Effector CD8-positive, alpha-beta T cell (primary cell): ENCODE measurements around the gene PTRHD1.

Experiments used
- DNase-seq: peaks from one replicate; lab custom pipeline; 2025; lab: John Stamatoyannopoulos, UW

The PTRHD1 gene

DNA sequence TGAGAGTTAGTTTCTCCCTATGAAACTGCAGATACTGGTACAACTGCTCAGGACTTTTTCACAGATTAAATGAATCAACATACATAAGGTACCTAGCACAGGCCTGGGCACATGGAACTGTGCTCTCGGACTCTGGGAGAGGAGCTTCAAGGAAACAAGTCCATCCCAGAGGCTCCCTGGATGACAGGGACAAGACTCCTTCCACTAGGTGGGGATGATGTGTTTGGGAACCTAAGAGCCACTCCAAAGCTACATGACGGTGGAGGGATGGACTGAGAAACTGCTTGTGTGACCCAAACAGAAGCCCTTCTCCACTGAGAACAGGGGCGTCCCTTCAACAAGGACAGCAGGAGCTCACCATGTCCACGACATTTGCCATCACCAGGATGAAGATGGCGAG lies 37.2 kb upstream of the PTRHD1 start:
- DNase-seq = no peak

DNA sequence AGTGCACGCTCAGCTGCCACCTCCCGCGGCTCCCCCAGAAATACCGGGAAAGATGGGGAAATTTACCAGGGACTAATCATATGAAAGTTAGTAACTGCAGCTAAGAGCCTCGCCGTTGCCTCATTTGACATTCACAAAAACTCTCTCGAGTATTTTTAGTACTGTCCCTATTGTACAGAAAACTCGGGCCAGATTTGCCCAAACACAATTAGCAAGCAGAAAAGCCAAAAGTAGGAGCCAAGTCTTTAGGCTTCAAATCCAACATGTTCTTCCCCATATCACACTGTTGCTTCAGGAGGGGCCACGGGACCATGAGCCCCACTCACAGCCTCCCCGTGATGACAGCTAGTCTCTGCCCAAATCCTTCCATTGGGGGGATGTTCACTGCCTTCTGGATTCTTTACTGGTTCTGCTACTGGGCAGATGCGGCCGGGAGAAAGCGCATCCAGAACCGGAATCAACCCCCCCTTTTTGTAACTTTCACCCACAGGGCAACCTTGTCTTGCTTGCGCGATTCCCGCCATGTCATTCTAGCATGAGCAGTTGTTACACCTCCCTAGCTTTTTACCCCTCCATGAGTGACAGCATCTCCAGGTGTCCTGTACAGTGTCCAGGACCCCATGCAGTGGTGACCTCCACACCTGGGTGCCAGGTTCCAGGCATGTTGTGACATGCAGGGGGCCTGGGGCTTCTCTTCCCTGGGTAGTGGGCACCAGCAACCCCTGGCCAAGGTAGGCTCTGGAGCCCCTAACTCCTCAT lies 35.2 kb upstream of the PTRHD1 start:
- DNase-seq = no peak

DNA sequence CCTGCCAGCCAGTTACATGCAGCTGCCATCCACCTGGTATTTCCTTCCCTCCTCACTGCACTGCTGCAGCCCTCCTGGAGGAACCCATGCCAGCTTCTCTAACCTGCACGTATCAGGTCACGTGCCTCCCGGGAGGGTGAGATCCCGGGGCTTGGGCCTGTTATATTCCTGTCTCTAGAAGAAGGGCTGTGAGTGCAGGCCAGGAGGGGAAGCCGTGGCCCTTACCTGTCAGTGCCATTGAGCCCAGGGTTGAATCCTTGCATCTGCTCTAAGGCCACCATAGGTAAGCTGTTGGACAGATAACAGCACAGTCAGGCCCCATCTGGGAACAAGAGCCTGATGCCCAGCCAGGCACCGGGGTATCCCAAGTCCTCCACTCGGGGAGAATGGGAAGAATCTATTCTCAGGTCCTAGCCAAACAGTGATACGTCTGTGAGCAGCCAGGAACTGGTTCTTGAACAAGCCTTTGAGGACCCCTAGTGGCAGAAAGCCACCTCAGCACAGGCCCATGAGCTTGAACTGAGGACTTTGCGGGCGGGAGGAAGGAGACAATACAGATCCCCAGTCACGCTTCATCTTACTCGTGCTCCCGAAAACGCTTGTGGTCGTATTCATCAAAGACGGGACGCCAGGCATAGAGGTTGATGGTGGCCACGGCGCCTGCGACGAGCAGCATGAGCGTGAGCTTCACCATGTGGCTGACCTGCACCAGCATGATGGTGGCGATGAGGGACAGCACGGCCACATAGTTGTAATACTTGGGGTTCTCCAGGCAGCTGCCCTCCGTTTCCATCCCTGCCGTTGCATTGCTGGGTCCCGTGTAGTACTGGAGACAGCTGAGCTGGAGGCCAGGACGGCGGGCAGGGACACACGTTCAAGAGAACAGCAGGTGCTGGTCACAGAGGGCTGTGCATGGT lies 34.4 kb upstream of the PTRHD1 start:
- DNase-seq = peak; percentile 48

DNA sequence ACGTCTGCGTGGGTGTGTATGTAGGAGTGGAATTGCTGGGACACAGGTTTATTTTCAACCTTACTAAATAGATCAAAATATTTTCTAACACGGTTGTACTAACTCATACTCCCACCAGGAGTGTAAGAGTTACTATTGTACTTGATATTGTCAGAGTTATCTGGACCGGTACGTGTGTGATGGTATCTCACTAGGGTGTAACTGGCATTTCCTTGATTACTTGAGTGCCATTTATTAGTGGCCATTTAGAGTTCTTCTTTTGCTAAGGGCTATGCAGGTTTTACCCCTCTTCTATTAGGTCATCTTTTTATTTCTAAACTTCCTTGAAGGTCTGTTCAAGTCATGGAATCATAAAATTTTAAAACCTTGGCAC lies 33.6 kb upstream of the PTRHD1 start:
- DNase-seq = no peak

DNA sequence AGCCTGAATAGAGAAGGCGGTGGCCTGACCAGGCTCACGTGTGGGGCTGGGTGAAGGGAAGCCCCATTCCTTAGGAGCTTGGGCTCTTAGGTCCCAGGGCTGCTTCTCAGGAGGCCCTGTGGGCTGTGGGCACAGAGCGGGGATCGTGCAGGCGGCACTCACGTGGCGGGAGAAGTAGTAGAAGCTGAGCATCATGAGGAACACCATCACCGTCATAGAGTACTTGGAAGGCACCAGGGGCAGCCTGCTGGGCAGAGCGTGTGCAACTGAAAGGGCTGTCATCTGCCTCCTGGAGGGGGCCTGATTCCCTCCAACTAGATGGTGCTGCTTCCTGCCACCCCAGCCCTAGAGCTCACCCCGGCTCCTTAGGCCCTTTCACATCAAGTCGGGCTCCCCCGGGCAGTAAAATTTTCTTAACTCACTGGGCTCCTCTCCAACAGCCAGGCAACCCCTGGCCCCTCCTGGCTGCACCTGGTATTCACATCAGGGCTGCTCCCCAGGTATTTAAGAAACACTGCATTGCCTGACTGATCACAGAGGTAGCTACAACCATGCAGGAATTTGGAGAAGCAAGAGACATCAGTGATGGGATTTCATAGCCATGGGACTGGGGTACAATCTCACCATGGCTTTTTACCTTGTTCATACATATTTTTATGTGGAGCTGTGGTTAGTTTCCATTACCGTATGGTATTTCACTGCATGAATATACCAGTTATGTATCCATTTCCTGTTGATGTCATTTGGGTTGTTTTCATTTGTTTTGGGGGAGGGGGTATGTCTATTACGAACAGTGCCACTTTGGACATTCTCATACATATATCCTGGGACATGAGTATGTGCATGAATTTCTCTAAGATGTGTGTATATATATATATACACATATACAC lies 32.9 kb upstream of the PTRHD1 start:
- DNase-seq = no peak

DNA sequence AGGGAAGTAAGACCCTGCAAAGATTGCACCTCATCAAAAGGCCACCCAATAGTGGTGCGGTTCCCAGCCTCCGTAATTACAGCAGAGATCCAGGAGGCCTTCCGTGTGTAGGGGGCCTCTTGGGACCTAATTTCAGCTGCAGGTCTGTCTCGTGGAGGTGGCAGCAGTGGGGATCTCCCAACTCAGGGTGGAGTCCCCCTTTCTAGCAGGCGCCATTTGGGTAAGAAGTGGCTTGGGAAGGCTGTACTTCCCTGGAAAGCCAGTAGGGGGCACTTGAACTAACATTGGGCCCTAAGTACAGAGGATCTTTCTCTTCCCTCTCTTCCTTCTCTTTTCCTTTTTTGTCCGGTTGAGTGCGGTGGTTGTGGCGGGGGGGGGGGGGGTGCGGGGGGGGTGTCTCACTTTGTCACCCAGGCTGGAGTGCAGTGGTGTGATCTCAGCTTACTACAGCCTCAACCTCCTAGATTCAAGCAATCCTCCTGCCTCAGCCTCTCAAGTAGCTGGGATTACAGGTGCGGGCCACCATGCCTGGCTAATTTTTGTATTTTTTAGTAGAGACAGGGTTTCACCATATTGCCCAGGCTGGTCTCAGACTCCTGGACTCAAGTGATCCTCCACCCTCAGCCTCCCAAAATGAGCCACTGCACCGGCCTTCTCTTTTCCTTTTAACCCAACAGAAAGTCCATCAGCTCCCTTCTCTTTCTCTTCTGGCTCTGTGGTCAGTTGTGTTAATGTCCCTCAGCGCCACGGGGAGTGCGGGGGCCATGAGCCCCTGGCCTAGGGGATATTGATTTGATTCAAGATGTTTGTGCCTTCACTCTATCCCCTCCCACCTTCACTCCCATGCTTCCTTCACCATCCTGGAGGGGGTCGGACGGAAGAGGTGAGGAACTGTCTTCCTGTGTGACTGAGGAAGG lies 32.0 kb upstream of the PTRHD1 start:
- DNase-seq = peak; percentile 10

DNA sequence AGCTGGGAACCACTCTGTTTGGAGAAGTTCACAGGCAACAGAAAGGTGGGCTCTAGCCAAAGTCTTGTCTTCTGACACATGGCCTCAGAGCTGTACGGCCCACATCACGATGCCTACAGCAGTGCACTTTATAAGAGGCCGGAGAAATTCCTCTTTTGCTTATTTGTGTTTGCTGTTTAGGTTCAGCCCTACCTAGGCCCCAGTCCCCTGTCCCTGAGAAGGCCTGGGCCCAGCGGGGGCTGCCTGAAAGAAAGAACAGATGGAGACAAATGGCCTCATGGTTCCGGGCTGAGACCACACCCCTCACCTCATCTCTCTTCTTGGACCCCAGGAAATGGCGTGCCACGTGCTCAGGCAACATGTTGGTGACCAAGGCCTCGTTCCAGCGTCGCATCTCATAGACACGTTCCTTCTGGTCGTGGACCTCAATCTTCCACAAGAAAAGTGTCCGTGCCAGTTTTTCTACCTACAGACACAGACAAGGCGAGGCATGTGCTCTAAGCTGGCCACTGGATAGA lies 30.9 kb upstream of the PTRHD1 start:
- DNase-seq = no peak

DNA sequence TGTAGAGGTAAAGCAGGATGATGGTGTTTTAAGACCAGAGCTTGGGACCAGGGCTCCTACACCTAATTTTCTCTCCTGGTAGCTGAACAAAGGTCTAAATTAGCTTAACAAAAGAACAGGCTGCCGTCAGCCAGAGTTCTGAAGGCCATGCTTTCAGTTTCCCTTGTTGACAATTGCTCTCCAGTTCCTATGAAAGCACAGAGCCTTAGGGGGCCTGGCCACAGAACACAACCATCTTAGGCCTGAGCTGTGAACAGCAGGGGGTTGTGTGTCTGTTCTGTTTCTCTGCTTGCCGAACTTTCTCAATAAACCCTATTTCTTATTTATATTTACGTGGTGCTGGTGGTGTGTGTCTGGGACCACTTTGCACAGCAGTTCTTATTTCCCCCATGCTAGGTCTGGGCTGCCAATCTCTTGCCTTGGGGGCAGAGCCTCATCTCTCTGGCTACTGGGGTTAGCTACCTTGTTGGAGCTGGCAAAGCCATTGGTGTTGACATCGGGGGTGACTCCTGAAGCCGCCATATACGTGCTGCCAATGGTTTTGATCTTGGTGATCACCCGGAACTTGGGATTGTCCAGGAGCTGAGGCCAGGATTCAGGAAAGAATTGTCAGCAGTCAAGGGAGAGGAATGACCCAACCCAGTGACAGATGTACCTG lies 29.0 kb upstream of the PTRHD1 start:
- DNase-seq = no peak

DNA sequence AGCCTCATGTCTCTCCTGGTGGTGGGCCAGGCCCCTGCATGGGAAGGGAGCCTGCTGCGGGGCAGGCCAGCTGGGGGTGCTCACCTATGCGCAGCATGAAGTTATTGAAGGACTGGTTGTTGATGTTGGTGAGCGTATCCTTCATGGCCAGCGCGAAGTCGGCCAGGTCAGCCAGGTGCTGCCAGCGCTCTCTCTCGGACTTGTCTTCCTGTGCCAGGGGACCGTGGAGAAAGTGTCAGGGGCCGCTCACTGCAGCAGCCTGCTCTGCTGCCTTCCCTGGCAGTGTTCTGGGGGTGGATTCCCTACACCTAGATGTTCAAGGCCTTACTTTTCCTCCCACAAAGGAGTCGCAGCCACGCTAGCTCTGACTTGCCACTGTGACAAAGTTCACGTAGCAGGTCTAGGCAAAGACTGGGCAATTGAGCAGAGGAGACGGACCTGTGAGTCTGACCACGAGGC lies 28.3 kb upstream of the PTRHD1 start:
- no peak for DNase-seq

DNA sequence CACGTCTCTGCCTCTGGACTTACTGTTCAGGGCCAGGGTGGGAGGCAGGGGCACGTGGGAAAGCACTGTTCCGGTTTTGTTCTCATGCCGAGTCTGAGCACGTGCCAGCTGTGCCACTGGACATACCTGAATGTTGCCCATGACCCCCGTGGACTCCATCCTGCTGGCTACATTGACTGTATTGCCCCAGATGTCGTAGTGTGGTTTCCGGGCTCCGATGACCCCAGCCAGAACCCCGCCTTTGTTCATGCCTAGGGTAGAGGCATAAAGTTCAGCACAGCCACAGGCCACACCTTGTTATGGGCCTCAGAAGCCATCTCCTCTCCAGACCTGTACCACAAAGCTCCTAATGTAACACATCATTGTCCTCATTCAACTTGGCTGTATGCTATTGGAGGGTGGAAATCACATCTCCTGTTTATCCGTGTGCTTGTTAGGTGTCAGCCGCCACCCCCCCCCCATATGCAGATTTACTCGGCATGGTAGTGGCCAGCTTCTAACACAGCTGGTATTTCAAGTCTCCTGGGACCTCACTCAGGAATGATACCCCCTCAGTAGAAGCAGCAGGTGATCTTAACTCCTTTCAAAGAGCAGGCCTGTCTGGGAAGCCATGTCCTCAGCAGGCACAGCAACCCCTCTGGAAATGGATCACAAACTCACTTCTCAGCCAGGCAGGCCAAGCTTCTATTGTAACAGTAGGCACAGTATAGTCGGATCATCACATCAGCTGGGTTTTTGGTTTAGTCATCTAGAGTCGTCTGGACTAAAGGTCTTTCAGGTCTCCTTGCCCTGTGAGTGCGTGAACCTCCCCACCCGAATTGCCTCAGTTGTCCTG lies 27.6 kb upstream of the PTRHD1 start:
- DNase-seq = no peak

DNA sequence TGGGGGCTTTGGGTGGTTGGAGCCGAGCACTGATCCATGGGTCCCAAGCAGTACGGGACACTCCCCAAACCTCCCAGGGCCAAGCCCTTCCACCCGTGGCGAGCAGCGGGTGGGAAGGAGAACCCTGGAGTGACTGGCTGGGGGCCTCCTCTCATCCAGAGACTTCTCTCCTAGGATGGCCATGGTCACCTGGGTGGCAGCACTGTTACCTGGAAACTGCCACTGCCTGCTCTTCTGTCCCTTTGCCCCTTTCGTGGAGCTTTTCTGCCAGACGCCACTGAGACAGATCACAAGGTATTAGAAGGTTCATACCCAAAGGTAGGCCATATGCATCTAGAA lies 27.0 kb upstream of the PTRHD1 start:
- no peak for DNase-seq

DNA sequence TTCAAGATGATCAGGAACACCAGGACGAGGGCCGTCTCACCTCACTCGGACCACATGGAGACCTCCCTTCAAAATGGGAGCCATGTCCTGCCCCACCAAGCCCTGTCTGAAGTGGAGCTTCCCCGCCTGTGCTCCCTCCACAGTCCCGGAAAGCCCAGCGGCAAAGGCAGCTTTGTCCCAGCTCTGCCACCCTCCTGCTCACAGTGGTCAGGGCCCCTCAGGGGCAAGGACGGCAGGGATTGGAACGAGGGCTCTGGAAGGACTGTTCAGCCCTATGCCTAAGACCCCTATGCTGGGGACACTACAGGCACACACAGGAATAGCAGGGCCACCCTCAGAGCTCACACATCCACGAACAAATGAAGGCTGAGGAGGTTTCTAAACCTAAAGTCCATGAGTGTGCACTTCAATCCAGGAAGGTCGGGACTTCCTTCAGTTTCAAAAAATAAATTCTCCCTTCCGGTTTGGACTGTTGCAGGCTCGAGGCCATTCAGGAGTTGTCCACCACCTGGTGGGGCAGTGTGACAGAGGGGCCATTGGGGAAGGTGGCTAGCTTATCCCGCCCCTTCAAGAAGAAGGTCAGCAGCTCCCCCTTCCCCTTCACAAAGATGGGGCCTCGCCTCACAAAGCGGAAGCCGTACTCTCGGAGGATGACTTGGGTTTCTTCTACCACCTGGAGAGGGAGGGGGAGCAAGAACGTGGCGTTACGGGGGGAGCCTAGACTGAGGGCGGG lies 26.4 kb upstream of the PTRHD1 start:
- no peak for DNase-seq

DNA sequence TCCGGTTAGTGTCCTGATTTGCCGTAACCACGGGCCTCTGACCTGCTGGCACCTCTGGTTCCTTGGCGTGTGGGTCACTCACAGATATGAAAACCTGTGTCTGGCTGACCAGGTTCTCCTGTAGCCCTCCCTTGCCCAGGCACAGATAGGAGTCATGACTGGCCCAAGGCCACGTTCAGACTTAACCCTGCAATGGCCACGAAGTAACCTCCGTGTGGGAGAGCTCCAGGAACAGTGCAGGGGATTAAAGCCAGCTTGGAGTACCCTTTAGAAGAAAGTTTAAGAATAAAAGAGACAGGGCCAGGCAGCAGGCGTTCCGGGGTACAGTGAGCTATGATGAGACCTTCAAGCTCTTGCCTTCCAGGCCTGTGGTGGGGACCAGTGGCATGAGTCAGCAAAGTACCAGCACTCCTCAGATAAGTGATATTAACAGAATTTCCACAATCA lies 25.6 kb upstream of the PTRHD1 start:
- no peak for DNase-seq

DNA sequence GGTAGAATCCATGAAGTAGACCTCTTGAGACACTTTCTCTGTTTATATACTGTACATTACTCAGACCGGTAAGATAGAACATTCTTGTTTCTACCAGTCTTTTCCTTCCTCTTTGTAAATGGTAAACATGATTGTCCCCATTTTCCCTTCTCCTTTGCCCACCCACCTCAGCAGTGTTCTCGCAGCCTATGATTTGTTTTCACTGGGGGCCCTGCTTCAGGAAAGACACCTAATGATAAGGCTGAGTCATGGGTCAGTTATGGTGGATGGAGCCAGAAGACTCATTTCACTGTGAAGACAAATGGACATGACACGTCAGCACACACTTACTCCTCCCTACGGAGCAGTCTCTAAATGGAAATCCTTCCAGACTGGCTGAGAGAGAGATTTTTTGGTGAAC lies 23.7 kb upstream of the PTRHD1 start:
- no peak for DNase-seq

DNA sequence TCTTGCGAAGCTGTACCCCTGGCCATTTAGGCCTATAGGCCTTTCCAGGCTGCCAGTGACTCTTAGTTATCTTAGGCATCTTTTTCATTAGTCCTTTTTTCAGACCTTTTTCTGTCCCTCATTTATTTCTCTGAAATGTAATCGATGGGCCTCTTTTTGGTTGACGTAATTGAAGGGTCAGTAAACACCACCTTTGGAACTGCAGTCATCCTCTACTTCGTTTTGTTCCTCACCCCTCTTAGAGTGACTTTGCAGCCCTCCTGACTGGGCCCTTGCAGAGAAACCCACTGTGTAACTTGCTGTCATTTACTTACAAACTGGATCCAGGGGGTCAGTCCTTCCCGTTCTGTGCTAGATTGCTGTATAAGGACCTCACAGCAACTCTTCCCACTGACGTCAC lies 23.2 kb upstream of the PTRHD1 start:
- DNase-seq = no peak

DNA sequence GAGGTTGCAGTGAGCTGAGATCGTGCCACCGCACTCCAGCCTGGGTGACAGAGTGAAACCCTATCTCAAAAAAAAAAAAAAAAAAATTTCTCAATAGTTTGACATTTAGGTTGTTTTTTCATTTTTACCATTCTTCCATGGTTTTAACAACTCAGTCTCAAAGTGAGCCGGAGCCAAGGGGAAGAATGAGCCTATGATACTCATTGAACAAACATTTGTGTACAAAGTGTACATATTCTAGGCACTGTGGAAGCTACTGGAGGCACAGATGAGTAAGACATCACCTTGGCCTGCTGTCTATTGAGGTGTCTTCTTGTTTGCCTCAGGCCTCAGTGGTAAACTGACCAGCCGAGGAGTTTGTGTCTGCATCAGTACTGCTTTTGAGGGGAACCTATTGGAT lies 22.0 kb upstream of the PTRHD1 start:
- DNase-seq = no peak

DNA sequence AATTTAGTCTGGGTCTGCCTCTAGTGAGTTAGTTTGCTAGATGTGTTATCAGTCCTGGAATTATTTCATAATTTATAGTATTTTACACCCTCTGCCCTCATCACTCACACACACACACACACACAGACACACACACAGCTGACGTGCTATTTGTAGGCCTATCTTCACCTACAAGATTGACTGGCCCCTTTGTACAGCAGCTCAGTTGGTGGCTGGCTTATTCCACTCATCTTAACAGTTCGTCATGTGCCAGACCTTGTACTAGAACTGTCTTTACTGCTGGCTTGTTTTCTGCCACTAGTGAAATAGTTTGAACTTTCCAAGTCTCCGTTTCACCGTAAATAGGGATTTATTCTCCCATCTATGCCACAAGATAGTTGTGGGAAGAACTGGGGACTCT lies 21.3 kb upstream of the PTRHD1 start:
- no peak for DNase-seq

DNA sequence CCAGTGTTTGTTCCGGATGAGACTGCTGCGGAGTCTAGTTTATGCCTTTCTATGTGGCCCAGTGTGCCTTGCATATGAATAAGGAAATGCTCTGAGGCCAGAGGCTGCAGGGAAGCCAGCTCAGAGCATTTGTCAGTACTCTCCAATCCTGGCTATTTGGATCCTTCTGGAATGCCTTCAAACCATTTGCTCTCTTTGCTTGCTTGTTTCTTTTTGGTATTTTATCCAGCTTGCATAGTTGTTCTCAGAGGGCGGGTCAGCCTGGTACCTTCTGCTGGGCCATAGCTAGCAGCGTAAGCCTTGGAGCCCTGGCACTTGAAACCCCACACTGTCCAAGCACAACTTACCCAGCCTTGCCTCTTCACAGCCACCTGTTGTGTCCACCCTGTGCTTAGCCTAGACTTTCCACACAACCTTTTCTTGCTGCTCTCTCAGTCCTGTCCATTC lies 20.5 kb upstream of the PTRHD1 start:
- DNase-seq = no peak
